Measurements from ENCODE around the gene NFIB. TPM values are rescaled to one million over a fixed set of nuclear protein-coding genes. Genes with fewer than 3 reads are reported as not detected.

Gene NFIB
- total RNA-seq, 4 donors from 2014 or later = 85.3 to 173 (median 115) TPM

GRCh38 chr9:14315875-14316601, 2.1 kb upstream of the NFIB start:
- H3K27ac ChIP-seq = peak overlapping the region; percentile 98 to 100
- H3K27me3 ChIP-seq = no peaks in the 10 kb centered on the region
- no peak for TF ChIP-seq CTCF (IDR thresholded peaks at IDR 0.05)
- no peak for TF ChIP-seq POLR2A (IDR thresholded peaks at IDR 0.05)
- intact Hi-C loops (cut with DNase I; ENCODE audit: low total_unique reads) = no loop called here
- H3K36me3 ChIP-seq = no peaks in the 10 kb centered on the region
- H3K9me3 ChIP-seq = no peaks in the 10 kb centered on the region
- DNase-seq = peak; percentile 52 to 56
- H3K4me1 ChIP-seq = peaks cover 0 to 7% of the 10 kb centered on the region in 2 donors
- peak overlapping the region; percentile 63 to 87 for H3K4me3 ChIP-seq

- DNase-seq = peak; percentile 94 to 96
- intact Hi-C loops (cut with DNase I; ENCODE audit: low total_unique reads) = loop anchor here (5.0 kb wide), 1 partner anchor 43 kb away; no protein-coding TSS in a partner anchor
- TF ChIP-seq POLR2A (IDR thresholded peaks at IDR 0.05) = peak; percentile 26 to 80
- TF ChIP-seq CTCF (IDR thresholded peaks at IDR 0.05) = peak in 2 of 4 experiments; percentile 1 to 5
- Histone ChIP-seq H3K27me3 (no peaks in the 10 kb centered on the region), H3K4me3 (peak overlapping the region; percentile 63 to 87), H3K27ac (peak overlapping the region; percentile 98 to 100), H3K36me3 (no peaks in the 10 kb centered on the region), H3K9me3 (no peaks in the 10 kb centered on the region), H3K4me1 (peaks cover 0 to 5% of the 10 kb centered on the region in 2 donors)
Observed at GRCh38 chr9:14314929-14315874, 1.3 kb upstream of the NFIB start.

GRCh38 chr9:14314424-14314928, 535 bp upstream of the NFIB start:
- TF ChIP-seq CTCF (IDR thresholded peaks at IDR 0.05) = no peak
- TF ChIP-seq POLR2A (IDR thresholded peaks at IDR 0.05) = peak; percentile 44 to 47
- intact Hi-C loops (cut with DNase I; ENCODE audit: low total_unique reads) = loop anchor here (5.0 kb wide), 1 partner anchor 42 kb away; no protein-coding TSS in a partner anchor
- Histone ChIP-seq H3K27ac (peak overlapping the region; percentile 98 to 100), H3K27me3 (no peaks in the 10 kb centered on the region), H3K4me3 (peak overlapping the region; percentile 63 to 87), H3K4me1 (no peaks in the 10 kb centered on the region), H3K36me3 (no peaks in the 10 kb centered on the region), H3K9me3 (no peaks in the 10 kb centered on the region)
- peak; percentile 77 to 92 for DNase-seq

GRCh38 chr9:14313378-14313940, 482 bp downstream of the NFIB start:
- Histone ChIP-seq H3K27ac (peak overlapping the region; percentile 98 to 100), H3K4me3 (peak overlapping the region; percentile 63 to 87), H3K9me3 (no peaks in the 10 kb centered on the region), H3K36me3 (no peaks in the 10 kb centered on the region), H3K4me1 (no peaks in the 10 kb centered on the region), H3K27me3 (no peaks in the 10 kb centered on the region)
- intact Hi-C loops (cut with DNase I; ENCODE audit: low total_unique reads) = loop anchor here (5.0 kb wide), 1 partner anchor 41 kb away; no protein-coding TSS in a partner anchor
- no peak for DNase-seq
- no peak for TF ChIP-seq CTCF (IDR thresholded peaks at IDR 0.05)
- no peak for TF ChIP-seq POLR2A (IDR thresholded peaks at IDR 0.05)

Data from uterus (tissue), 4 donors.